ENCODE measurements around the gene DNASE1L1.

DNA sequence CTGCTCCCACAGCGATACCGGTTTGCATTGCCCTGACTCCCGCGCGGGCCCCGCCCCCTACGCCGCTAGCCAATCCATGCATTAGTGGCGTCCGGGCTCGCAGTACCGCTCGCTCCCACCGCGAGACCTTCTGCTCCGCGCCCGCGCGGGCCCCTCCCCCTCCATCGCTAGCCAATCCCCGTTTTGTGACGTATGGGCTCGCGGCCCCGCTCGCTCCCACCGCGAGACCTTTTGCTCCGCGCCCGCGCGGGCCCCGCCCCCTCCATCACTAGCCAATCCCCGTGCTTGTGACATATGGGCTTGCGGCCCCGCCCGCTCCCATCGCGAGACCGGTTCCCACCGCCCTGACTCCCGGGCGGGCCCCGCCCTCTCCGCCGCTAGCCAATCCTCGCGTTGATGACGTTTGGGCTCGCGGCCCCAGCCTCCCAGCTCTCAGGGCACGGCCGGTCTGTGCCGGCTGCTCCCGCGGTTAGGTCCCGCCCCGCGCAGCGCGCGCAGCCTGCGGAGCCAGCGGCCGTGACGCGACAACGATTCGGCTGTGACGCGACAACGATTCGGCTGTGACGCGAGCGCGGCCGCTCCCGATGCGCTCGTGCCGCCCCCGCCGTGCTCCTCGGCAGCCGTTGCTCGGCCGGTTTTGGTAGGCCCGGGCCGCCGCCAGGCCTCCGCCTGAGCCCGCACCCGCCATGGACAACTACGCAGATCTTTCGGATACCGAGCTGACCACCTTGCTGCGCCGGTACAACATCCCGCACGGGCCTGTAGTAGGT is 30.1 kb downstream of the DNASE1L1 start, which contains the start of gene EMD:
- TF ChIP-seq, protein P1, sequence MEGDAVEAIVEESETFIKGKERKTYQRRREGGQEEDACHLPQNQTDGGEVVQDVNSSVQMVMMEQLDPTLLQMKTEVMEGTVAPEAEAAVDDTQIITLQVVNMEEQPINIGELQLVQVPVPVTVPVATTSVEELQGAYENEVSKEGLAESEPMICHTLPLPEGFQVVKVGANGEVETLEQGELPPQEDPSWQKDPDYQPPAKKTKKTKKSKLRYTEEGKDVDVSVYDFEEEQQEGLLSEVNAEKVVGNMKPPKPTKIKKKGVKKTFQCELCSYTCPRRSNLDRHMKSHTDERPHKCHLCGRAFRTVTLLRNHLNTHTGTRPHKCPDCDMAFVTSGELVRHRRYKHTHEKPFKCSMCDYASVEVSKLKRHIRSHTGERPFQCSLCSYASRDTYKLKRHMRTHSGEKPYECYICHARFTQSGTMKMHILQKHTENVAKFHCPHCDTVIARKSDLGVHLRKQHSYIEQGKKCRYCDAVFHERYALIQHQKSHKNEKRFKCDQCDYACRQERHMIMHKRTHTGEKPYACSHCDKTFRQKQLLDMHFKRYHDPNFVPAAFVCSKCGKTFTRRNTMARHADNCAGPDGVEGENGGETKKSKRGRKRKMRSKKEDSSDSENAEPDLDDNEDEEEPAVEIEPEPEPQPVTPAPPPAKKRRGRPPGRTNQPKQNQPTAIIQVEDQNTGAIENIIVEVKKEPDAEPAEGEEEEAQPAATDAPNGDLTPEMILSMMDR (IDR thresholded peaks at IDR 0.05; ENCODE audit: borderline replicate concordance, extremely low read depth, low read length, poor library complexity, severe bottlenecking): no peak
- no peak for TF ChIP-seq EZH2 (IDR thresholded peaks at IDR 0.05; ENCODE audit: borderline replicate concordance, low read depth, low read length, severe bottlenecking)

Data from DND-41 (cell line).